Stimulated activated CD4-positive, alpha-beta T cell treated with anti-CD3 and anti-CD28 coated beads, Interleukin-15, amount 100 ng/mL, for 1 hour (primary cell): ENCODE results near the gene CCDC141.

ENCODE experiments used
- DNase-seq, 2 donors: peaks; one replicate each; pipeline ENCODE4 v3.0.0-alpha.2; 2020; ENCODE audit warnings: low read depth in 1 of 2, low spot score in 1 of 2

Gene CCDC141

DNA sequence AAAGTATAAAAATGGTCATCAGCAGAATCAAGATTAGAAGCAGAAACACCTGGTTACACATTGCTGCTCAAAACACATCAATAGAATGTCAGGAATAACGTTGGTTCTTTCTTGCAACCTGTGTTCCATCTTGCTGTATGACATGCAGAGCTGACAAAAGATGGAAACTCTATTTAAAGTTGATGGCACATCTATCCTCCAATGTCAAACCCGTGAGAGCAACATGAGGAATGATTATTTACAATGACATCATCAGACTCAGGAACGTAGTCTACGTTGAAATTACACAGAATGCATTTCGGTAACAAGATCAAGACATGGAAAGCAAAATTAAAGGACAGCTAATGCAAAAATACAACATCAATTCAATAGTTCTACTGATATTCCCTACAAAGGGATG lies 216.6 kb downstream of the CCDC141 start:
- no peak for DNase-seq

DNA sequence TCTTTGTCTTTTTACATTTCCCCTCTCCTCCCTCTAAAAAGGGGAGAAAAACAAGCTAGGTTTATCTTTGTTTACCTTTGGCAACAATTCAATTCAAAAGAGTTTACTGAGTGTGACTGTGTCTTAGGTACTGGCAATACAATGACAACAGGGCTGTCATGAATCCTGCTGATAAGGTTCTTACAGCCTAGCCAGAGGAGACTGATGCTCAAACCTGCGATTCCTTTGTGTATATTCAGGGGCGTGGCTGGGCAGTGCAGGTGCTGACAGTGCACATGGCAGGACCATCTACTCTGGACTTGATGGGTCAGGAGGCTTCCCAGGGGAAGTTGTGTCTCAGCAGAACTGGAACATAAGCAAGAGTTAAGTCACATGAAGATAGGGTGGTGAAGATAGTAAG lies 219.5 kb downstream of the CCDC141 start:
- no peak for DNase-seq

DNA sequence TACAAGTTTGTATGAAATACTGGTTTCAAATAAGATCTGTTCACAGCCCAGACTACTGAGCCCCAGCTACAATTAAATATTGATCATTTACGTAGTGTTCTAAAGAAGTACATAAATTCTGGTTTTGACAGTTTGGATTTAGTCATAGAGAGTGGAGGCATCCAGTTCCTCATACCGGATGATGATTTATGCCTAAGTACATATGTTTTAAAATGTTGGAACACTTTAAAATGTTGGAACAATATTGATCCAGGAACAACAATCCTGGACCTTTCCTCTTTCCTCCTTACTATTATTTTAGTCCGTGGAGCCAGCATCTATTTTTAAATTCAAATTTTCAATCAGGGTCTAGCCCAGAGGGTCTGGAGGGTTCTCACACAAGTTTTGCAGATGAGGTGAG lies 220.0 kb downstream of the CCDC141 start:
- DNase-seq: no peak

DNA sequence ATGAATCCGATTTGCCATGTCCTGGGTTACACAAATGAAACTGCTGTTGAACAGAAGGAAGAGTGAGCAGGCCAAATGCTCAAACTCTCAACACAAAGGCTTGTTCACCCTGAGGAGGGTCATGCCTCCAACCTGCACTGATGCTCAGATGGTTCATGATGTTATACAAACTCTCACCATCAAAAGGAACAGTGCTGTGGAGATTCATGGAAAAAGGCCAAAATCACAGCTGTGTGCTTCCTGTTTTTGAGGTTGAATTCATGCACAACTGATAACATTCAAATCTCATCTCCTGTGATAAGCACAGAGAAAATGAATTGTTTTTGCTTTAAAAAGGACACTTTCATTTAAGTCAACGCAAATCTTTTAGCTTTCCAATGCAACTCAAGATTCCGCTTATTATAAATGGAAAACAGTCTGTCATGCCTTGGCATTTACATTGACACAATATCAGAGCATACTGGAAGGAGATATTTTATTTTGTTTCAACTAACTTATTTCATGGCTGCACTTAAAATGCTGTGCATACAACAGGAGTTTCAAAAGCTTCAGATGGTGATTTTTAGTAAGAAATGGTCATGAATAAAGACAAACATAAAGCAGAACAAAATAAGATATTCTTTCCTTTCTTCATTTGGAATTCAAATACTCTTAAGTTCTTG lies 220.5 kb downstream of the CCDC141 start:
- DNase-seq: no peak

DNA sequence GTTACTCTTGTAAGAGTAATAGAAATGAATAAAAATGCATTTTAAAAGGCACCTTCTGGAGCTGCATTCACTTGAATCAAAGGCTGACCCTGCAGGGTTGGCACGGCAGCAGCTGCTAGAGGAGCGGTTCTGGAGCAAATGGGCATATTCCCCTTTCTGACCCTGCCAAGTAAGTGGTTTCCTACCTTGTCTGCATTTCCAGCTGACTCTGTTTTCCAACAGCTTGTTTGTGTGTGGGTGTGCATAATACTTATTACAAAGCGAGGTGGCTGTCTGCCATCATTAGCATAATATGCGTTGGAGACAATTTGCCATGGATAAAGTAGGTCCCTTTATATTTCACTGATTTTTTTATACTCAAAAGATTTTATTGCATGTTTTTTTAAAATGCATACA lies 221.5 kb downstream of the CCDC141 start:
- DNase-seq: no peak

DNA sequence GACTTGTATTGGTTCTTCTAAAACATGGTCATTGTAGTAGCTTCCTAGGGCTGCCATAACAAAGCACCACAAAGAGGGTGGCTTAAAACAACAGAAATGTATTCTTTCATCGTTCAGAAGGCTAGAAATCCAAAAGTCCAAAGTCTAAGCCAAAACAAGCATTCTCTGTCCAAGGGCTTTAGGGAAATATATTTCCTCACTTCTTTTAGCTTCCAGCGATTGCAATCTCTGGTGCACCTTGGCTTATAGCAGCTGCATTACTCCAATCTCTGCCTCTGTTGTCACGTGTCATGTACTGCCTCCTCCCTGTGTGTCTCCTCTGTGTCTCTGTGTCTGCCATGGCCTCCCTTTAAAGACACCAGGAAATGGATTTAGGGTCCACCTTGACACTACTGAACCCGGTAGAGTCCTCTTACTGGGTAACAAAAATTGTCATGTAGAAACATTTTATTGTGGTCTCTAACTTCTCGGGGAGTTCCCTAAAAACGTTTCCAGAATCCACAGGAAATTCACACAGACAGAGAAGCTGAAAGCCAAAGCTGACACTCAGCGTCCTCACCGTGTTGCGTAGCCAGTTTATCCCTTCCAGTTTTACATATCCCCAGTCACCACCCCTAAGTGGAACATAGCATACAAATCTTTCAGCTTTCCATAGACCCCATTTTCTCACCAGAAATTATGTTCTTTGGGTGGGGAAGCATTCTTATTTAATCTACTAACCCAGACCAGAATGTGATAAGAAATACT lies 222.0 kb downstream of the CCDC141 start:
- no peak for DNase-seq

DNA sequence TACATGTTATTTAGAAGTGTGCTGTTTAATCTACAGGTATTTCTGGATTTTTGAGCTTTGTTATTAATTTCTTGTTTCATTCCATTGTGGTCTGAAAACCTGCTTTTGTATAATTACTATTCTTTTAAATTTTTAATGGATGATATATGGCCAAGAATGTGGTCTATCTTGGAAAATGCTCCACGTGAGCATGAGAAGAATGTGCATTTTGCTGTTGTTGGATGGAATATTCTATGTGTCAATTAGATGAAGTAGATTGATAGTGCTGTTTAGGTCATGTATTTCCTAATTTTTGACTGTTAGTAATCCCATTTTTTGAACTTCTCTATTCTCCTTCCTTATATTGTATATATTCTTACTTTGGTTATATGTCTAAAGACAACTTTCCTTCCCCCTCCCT lies 222.8 kb downstream of the CCDC141 start:
- no peak for DNase-seq

DNA sequence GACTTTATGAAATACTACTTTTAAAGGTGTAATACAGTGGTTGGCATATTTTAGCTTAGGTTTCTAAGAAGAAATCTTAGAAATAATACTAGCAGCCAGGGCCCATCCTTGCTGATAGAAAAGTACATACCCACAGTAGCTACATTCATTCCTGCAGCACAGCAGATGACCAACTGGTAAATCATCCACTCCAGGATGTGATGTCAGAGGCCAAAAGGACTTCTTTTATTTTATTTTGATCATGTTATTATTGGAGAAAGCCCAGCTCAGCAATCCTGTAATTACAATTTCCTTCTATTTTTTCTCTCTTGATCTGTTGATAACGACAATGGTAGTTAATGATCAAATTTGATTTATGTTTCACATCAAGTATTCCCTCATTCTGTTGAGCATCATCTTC lies 224.8 kb downstream of the CCDC141 start:
- DNase-seq: no peak

DNA sequence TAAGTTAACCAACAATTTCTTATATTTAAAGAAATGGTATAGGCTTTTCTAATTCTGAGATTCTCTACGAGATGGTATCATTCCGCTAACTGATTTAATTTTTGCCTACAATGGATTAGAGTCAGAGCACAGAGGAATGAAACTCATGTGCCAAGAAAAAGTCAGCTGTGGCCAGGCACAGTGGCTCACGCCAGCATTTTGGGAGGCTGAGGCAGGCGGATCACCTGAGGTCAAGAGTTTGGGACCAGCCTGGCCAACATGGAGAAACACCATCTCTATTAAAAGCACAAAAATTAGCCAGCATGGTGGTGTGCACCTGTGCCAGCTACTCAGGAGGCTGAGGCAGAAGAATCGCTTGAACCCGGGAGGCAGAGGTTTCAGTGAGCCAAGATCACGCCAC lies 225.8 kb downstream of the CCDC141 start:
- DNase-seq: no peak

DNA sequence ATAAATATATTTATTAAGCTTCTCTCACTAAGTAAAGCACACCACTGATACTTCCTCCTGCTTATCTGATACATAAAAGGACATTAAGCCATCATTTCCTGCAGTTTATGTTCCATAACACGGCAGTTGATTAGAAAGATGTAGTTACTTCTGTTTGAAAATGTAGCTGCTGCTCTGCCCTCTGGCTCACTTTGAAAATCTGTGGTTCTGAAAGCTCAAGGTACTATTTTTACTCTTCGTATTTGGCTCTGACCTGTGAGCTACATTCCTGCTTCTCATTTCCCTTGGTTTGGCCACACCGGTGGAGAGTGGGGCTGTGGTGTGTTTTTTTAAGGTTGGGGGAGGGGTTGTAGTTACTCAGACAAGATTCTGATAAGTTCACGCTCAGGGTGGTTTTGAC lies 229.9 kb downstream of the CCDC141 start:
- no peak for DNase-seq

DNA sequence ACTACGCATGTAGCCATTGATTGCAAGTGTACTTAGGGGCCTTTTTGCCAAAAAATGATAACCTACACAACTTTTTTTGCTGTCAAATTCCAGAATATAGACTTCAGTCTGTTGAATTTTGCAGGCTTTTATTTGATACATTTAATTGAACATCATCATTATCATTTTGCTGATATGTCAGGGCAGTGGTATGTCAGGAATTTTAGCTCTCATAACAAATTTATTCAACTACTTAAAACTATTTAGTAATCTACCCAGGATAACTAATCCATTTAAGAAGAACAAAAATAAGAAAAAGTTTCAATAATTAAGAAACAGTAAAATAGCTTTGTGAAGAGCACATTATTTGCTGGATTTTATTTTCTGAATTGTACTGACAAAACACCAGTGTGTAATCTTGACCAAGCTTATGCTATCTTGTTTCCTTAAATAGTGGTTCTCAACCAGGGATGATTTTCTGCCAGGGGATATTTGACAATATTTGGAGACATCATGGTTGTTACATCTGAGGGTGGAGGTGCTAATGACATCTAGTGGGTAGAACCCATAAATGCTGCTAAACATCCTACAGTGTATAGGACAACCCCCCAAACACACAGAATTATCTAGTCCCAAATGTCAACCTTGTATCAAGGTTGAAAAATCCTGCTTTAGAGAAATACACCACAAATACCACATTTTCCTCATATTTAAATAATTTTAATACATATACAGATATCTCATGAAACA lies 230.6 kb downstream of the CCDC141 start:
- DNase-seq: no peak

DNA sequence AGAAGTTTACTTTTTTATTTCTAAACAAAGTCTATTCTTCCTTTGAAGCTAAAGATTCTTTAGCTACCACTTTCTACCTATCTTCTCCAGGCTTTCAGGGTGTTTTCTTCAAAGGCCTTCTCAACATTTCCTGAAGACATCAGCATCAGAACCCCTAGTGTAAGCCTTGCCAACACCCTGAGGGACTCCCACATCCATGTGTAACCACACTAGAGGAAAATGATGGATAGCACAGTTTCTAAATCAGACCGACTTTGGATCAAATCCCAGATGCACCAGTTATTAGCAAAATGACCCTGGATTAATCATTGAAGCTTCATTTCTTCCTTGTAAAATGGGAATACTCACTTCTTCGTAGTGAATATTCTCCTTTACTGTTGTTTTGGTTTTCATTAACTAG lies 238.0 kb downstream of the CCDC141 start:
- no peak for DNase-seq

DNA sequence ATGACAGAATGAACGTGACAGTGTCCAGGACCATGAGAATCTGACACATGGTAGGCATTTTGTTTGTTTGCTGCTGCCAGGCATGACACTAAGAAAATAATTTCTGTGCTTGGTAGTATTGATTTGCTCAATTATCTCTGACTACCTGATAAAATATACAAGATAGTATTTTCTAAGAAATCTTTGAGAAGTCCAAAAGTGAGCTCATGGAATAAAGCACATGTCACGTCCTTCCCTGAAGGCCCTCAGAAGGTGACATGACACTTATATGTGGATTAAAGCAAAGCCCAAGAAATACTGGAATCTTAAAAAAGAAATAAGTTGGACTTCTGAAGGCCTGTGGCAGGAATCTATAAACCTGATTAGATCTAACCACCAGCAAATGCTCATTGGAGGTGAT lies 238.9 kb downstream of the CCDC141 start:
- no peak for DNase-seq

DNA sequence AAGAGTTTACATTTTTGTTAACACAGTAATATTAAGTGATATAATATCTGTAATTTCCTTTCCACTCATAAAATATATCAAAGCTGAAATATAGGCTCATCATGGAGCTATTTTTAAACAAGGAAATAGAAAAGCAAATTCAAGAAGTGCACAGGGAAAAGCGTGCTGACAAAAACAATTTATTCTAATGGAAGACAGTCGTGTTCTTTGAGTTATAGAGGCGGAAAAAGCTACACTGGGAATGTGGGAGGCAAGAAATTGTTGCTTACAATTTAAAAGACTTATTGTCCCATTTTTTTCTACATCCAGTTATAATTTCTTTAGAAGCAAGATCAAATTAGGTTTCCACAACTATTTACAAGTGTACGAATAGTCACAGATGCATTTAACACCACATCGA lies 239.5 kb downstream of the CCDC141 start:
- DNase-seq: no peak

DNA sequence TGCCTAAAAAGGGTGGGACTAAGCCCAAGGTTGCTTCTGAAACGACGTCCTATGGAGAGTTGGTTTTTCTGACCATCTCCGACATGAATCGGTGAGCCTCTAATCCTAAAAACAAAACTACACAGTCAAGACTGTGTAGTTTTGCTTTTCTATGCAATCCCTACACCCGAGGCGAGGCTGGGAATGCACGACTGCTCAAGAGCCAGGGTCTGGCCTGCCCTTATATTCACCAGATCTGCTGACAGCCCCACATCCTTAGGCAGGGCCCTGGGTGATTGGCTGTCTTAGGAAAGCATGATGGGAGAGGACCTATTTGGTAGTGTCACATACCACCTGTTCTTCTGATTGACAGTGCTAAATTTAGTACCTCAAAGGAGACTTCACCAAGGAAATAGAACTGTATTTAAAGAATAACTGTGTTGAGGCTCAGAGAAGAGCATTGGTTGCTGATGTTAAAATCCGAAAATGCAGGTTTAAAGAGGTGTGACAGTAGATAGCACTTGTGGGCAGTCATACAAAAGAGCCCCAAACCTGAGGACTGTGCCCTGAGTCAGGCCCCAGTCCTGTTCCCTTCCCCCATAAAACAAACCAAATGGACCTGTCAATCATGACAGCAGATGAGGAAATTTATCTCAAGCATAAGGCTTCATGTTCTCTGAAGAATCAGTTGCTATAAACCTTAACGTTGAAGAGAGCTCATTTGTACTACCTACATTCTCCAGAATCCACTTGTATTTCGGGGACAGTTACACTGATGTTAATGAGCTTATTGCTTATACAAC lies 242.5 kb downstream of the CCDC141 start, which contains the start of gene TTN:
Gene TTN, minus strand, starts transcription at position 197 of the 782 bp plus-strand sequence. CDS start 2,781 bp downstream, outside the sequence.
- no peak for DNase-seq

DNA sequence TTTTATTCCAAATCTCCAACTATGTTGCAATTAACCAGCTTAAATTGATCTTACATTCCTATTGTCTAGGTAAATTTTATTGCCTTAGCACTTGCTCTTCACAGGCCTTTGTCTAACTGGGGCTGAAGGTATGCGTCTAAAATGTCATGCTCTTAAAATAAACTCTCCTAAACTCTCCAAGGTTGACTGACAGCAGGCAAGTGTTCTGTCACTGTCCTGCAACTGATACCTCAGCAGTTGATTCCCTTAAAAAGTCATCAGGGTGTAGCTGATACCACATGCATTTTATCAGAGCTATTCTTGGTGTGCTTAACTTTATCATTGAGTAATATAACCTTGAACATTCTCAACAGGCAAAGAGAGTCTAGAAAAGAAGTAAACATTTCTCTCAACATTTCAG lies 243.4 kb downstream of the CCDC141 start:
- DNase-seq: no peak

DNA sequence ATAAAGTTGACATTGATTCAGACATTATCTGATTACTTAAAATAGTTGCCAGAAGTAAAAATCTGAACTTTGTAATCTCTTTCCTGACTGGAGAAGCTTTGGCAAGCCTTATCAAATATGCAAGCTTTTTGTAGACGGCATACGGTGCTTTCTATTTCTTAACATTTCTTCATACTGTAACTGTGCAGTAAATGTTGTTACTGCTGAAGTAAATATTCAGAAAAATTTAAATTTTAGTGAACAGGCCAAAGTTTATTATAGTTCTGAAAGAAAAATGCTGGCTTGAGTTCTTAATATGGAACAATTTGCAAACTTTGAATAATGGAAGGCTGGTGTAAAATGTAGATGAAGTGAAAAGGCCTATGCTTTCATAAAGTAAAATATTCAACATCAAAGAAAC lies 244.5 kb downstream of the CCDC141 start:
- DNase-seq: no peak

DNA sequence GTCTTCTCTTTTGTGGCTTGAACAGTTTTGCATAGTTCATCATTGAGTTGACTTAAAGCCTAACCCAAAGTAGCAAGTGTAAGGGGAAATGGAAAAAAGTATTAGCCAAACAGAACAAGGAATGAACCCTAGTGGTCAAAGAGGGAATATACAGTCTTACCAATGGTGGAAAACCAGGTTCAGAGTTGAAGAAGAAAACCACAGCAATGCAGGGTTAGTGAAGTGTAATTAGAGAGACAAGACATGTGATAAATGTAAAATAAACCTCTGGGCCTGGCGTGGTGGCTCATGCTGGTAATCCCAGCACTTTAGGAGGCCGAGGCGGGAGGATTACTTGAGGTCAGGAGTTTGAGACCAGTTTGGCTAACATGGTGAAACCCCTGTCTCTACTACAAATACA lies 245.1 kb downstream of the CCDC141 start:
- no peak for DNase-seq

DNA sequence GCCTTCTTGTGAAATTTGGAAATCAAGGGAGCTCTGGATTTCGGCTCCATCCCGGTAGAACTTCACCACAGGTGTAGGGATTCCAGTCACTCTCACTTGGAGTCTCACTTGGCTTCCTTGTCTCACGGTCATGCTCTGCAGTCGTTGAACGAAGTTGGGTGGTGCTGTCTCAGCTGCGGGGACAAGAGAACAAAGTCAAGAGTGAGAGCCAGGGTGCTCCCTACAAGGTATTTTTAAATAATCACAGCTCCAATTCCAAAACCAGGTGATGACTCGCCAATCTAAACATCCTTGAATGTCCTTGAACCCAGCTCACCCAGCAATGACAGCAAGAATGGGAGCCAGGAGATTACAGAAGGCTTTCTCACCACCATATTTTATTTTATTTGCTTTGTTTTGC lies 249.4 kb downstream of the CCDC141 start:
- DNase-seq: no peak

DNA sequence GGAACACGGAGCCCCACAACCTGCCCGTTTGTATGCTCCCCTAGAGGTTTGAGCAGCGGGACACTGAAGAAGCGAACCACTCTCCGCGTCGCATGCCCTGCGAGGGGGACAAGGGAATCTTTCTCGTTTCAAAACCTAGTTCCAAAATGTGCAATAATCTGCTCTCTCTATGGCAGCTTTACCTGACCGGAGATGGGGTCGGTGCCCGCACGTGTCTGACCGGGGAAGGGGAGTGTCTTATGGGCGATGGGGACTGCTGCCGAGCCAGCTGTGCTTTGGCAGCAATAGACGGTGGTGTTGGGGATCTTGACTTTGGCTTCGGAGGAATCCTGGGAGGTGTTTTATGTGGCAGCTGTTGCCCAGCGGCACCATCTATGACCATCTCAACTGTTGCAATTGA lies 250.6 kb downstream of the CCDC141 start:
- no peak for DNase-seq

DNA sequence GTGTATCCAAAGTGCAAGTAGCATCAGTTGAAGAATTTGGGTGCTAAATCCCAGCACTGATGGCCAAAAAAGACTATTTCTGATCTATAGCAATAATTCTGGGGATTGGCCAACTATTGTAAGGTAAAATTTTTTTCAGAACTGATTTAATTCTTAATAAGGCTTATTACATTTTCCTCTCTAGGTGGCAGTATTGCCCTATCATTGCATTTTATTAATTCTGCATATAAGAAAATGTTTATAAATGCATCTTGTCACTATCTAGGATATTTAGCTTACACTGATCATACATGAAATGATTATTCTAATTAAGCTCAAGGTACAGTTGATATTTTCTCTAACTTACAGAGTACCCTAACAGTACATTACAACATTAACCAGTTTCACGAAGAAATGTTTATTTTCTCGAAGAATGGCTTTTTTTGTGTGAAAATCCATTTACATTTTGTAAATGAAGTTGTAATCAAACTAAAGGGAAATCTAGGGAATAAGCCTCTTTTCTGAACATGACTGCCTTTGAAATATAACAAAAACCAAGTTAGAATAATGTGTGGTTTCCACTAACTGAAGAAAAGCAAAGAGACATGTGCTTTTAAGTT lies 253.8 kb downstream of the CCDC141 start:
- DNase-seq: no peak
